Activated B cell treated with CpG ODN at 0.5 μM for 24 hours (primary cell): ENCODE data around the gene SELENOK. TPM values are rescaled to one million over a fixed set of nuclear protein-coding genes. Genes with fewer than 3 reads are reported as not detected.

ENCODE experiments used
- ATAC-seq: fragments of 200-7000 bp; cut with Tn5 transposase; one replicate; pipeline ENCODE4 v1.10.0; 2021; ENCODE audit warnings: low read depth, mild to moderate bottlenecking, moderate library complexity
- CTCF ChIA-PET: fragments of 350-600 bp; sonication (Branson Sonifier 250); formaldehyde crosslinking; loops from one replicate; lab custom pipeline; 2021; ENCODE audit warnings: antibody characterized with exemption; lab: Charles Lee
- POLR2A ChIA-PET: fragments of 350-600 bp; sonication (Branson Sonifier 250); formaldehyde crosslinking; loops from one replicate; lab custom pipeline; 2021; ENCODE audit warnings: antibody characterized with exemption; lab: Charles Lee
- DNase-seq: peaks from one replicate; pipeline ENCODE4 v3.0.0; 2022
- H3K27ac Mint-ChIP-seq: one replicate; pipeline ENCODE4 v1.8.0; 2020; ENCODE audit warnings: mixed read lengths
- H3K27me3 Mint-ChIP-seq: one replicate; pipeline ENCODE4 v1.8.0; 2021; ENCODE audit warnings: mixed read lengths
- H3K36me3 Mint-ChIP-seq: one replicate; pipeline ENCODE4 v1.8.0; 2021; ENCODE audit warnings: low read depth, mixed read lengths
- H3K4me1 Mint-ChIP-seq: one replicate; pipeline ENCODE4 v1.8.0; 2021; ENCODE audit warnings: mixed read lengths
- H3K4me3 Mint-ChIP-seq: one replicate; pipeline ENCODE4 v1.8.0; 2020; ENCODE audit warnings: mild to moderate bottlenecking, mixed read lengths
- H3K9me3 Mint-ChIP-seq: one replicate; pipeline ENCODE4 v1.8.0; 2020; ENCODE audit warnings: mixed read lengths
- CTCF ChIP-seq: fragments of 200-600 bp; IDR thresholded peaks from one replicate; pipeline ENCODE4 v1.8.0; 2022; ENCODE audit warnings: antibody characterized with exemption, mild to moderate bottlenecking
- intact Hi-C: fragments of 100-400 bp; cut with micrococcal nuclease; formaldehyde crosslinking; loops from one replicate; pipeline ENCODE4 v1.15.1; 2024
- total RNA-seq: library from RNA; stranded (reverse); gene quantifications from 2 replicates; pipeline ENCODE4 v1.2.3, GENCODE V29; 2022

The SELENOK gene
- total RNA-seq, 1 donor from 2014 or later = 29.8 TPM

DNA sequence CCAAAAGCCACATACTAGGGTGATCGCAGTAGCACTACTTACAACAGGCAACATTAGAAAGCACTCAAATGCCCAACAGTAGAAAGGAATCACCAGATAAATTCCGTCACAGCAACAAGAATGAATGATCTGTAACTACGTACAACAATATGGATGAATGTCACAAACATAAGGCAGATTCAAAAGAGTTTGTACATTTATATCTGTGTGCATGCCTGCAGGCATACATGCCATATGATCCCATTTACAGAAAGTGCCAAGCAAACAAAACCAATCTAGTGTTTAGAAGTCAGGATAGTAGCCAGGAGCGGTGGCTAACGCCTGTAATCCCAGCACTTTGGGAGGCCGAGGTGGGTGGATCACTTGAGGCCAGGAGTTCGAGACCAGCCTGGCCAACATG, 41.7 kb downstream of the SELENOK start:
- H3K4me1 Mint-ChIP-seq = peaks cover 14% of the 10 kb centered on the region
- H3K4me3 Mint-ChIP-seq = no peak overlapping the region
- ChIA-PET CTCF (no interaction called here), POLR2A (no interaction called here)
- H3K36me3 Mint-ChIP-seq = no peaks in the 10 kb centered on the region
- no peak for DNase-seq
- H3K27me3 Mint-ChIP-seq = peaks cover 19% of the 10 kb centered on the region
- H3K27ac Mint-ChIP-seq = no peak overlapping the region
- no peaks in the 10 kb centered on the region for H3K9me3 Mint-ChIP-seq
- ATAC-seq = no peak
- TF ChIP-seq CTCF = no peak
- intact Hi-C loops = no loop called here

DNA sequence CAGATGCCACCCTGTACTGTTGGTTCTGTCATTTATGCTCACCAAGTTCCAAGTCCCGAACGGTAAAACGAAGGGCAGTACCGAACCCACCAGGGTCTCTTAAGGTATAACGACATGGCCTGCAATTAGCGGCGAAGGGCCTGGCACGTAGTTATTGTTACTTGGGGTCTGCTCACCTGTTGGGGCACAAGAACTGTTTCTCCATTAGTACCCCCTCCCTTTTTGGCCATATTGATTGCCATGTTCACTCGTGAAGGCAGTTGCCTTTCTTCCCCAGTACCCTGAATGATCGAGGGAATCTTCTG, 44.9 kb downstream of the SELENOK start:
- ChIA-PET POLR2A (interaction anchor here (0.6 kb wide), 1 partner anchor 191 kb away, joined by 4 read pairs; no protein-coding TSS in a partner anchor), CTCF (no interaction called here)
- Mint-ChIP-seq H3K4me1 (peaks cover 34% of the 10 kb centered on the region), H3K27ac (no peak overlapping the region), H3K36me3 (no peaks in the 10 kb centered on the region), H3K27me3 (peaks cover 31% of the 10 kb centered on the region), H3K9me3 (no peaks in the 10 kb centered on the region), H3K4me3 (peak overlapping the region; percentile 76)
- no peak for ATAC-seq
- no peak for DNase-seq
- intact Hi-C loops = no loop called here
- no peak for TF ChIP-seq CTCF

DNA sequence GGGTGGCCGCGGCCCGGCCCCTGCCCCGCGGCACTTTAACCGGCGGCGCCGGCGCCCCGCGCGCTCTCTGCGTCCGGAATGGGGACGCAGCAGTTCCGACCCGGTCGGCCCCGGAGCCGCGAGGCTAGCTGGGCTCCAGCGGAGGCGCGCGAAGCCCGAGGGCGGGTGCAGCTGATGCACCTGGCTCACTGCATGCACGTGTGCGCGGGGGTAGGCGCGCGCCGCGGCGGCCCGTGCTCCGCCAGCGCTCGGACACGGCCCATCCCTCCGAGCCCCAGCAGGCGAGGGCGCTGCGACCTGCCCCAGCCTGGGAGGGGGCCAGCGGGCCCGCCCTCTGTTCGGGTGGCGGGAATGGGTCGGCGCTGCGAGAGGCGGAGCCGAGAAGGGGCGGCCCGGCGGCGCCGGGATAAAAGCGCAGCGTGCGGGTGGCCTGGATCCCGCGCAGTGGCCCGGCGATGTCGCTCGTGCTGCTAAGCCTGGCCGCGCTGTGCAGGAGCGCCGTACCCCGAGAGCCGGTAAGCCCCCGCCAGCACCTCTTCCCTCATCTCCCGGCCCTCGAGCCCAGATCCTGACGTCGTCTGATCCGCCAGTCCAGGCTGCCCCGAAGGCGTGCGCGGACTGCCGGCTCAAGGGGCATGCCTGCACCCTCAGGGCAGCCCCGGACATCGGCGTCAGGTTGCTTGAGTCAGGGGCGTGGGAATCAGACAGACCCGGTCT, 45.4 kb downstream of the SELENOK start, which contains the start of the genes CHDH and IL17RB:
Gene CHDH, minus strand, starts transcription at position 286 of the 717 bp plus-strand sequence. CDS start 22,411 bp downstream, outside the sequence.
Gene IL17RB, plus strand, starts transcription at position 435 of the 717 bp plus-strand sequence. Its CDS starts 21 bp downstream, at position 456.
- no peak for TF ChIP-seq CTCF
- CTCF ChIA-PET = no interaction called here
- Mint-ChIP-seq H3K27ac (no peak within 1 kb of the TSS), H3K4me3 (peak within 1 kb of the TSS; percentile 76), H3K27me3 (peaks cover 29% of the 10 kb centered on the region), H3K9me3 (no peaks in the 10 kb centered on the region), H3K4me1 (peaks cover 34% of the 10 kb centered on the region), H3K36me3 (no peaks in the 10 kb centered on the region)
- ATAC-seq = peak; percentile 53
- intact Hi-C loops = no loop called here
- DNase-seq = peak; percentile 31
- POLR2A ChIA-PET = no interaction called here

DNA sequence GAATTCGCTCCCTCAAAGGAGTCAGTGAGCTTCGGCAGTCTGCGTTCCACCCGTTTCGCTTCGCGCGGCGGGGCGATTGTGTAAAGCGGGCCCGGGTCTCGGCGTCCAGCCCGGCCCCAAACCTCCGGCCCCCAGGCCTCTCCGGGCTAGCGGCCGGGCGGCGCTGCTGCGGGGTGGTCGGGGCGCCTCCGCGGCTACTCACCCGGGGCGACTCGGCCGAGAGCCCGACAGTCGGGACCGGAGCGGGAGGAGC, 45.9 kb downstream of the SELENOK start:
- H3K9me3 Mint-ChIP-seq = no peaks in the 10 kb centered on the region
- ATAC-seq (no peak), DNase-seq (no peak)
- ChIA-PET CTCF (no interaction called here), POLR2A (no interaction called here)
- no peak overlapping the region for H3K27ac Mint-ChIP-seq
- H3K36me3 Mint-ChIP-seq = no peaks in the 10 kb centered on the region
- peak overlapping the region; percentile 74 for H3K4me3 Mint-ChIP-seq
- TF ChIP-seq CTCF = no peak
- intact Hi-C loops = no loop called here
- H3K27me3 Mint-ChIP-seq = peaks cover 29% of the 10 kb centered on the region
- peaks cover 34% of the 10 kb centered on the region for H3K4me1 Mint-ChIP-seq

- POLR2A ChIA-PET = no interaction called here
- H3K36me3 Mint-ChIP-seq = no peaks in the 10 kb centered on the region
- no peak overlapping the region for H3K27ac Mint-ChIP-seq
- no peak for TF ChIP-seq CTCF
- peak; percentile 11 for ATAC-seq
- intact Hi-C loops = no loop called here
- peaks cover 34% of the 10 kb centered on the region for H3K4me1 Mint-ChIP-seq
- H3K27me3 Mint-ChIP-seq = peaks cover 29% of the 10 kb centered on the region
- DNase-seq = no peak
- CTCF ChIA-PET = no interaction called here
- no peaks in the 10 kb centered on the region for H3K9me3 Mint-ChIP-seq
- peak overlapping the region; percentile 74 for H3K4me3 Mint-ChIP-seq
Observed at GRCh38 chr3:53845103-53845880, 46.4 kb downstream of the SELENOK start.
